HUES6 (cell line): Measurements from ENCODE around the gene NHEJ1.
A peak's percentile ranks its signal among the peaks of the same experiment; 100 is the strongest.

ENCODE experiments used
- H3K27ac ChIP-seq: 2 replicates; pipeline ENCODE4 v1.7.0; 2013; ENCODE audit warnings: low read depth, mild to moderate bottlenecking, low read length, inconsistent platforms
- H3K27me3 ChIP-seq: 2 replicates; pipeline ENCODE4 v1.6.1; 2013; ENCODE audit warnings: low read length; ENCODE audit not compliant: control insufficient read depth, insufficient read depth
- H3K36me3 ChIP-seq: 2 replicates; pipeline ENCODE4 v1.6.1; 2013; ENCODE audit warnings: low read length; ENCODE audit not compliant: control insufficient read depth, insufficient read depth
- H3K4me1 ChIP-seq: 2 replicates; pipeline ENCODE4 v1.6.1; 2013; ENCODE audit warnings: low read length; ENCODE audit not compliant: control insufficient read depth, insufficient read depth
- H3K4me3 ChIP-seq: 2 replicates; pipeline ENCODE4 v1.5.1; 2013; ENCODE audit warnings: low read depth, low read length
- H3K9ac ChIP-seq: one replicate; pipeline ENCODE4 v1.6.1; 2013; ENCODE audit warnings: mild to moderate bottlenecking, low read length
- H3K9me3 ChIP-seq: 2 replicates; pipeline ENCODE4 v1.6.1; 2013; ENCODE audit warnings: low read depth, low read length; ENCODE audit not compliant: control insufficient read depth, insufficient read depth

The NHEJ1 gene, protein sequence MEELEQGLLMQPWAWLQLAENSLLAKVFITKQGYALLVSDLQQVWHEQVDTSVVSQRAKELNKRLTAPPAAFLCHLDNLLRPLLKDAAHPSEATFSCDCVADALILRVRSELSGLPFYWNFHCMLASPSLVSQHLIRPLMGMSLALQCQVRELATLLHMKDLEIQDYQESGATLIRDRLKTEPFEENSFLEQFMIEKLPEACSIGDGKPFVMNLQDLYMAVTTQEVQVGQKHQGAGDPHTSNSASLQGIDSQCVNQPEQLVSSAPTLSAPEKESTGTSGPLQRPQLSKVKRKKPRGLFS

DNA sequence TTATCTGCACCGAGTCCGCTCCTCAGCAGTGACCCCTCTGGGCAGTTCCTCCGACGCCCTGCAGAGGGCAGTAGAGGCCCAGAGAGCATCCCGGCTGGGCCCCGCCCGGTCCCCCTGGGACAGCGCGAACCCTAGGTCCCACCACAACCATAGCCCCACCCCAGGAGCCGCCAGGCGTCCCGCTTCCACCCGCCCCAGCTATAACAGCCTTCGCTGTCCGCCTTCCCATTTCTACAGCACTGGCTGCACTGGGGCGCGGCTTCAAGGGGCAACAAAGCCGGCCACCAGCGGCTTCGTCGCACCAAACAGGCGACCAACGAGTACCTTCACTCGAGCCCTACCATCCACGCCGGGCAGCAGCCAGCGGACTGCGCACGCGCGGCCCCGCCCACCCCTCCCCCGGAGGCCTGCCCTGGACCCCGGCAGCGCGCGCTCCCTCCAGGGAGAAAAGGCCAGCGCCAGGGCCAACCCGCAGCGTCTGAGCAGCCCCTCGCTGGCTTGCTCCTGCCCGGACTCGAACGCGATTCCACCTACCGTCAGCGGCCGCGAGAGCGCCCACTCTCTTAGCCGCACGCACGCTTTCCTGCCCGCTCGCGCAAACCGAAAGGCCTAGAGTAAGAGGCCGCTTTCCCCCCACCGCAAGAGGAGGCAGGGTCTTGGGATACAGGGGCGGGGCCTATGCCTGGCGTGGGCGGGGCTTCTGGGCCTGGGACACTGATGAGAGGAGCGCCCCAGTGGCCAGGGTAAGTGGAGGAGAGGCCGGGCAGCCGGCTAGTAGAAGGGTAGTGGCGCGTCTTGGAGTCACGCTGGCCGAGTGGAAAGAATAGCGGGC, at the start of gene NHEJ1:
NHEJ1 (minus strand) TSS at position 630 of the 832 bp plus-strand sequence. CDS start 2,453 bp downstream, outside the sequence.
- Histone ChIP-seq H3K36me3 (no peaks in the 10 kb centered on the region), H3K4me1 (peaks cover 12% of the 10 kb centered on the region; the same call in 1 of the 2 replicates), H3K9me3 (no peaks in the 10 kb centered on the region), H3K27me3 (peaks cover 15% of the 10 kb centered on the region), H3K27ac (0 out of 2 replicates have a peak within 1 kb of the TSS, but pooled peaks have one; percentile 38), H3K9ac (peak within 1 kb of the TSS; percentile 90), H3K4me3 (peak within 1 kb of the TSS; percentile 84)

DNA sequence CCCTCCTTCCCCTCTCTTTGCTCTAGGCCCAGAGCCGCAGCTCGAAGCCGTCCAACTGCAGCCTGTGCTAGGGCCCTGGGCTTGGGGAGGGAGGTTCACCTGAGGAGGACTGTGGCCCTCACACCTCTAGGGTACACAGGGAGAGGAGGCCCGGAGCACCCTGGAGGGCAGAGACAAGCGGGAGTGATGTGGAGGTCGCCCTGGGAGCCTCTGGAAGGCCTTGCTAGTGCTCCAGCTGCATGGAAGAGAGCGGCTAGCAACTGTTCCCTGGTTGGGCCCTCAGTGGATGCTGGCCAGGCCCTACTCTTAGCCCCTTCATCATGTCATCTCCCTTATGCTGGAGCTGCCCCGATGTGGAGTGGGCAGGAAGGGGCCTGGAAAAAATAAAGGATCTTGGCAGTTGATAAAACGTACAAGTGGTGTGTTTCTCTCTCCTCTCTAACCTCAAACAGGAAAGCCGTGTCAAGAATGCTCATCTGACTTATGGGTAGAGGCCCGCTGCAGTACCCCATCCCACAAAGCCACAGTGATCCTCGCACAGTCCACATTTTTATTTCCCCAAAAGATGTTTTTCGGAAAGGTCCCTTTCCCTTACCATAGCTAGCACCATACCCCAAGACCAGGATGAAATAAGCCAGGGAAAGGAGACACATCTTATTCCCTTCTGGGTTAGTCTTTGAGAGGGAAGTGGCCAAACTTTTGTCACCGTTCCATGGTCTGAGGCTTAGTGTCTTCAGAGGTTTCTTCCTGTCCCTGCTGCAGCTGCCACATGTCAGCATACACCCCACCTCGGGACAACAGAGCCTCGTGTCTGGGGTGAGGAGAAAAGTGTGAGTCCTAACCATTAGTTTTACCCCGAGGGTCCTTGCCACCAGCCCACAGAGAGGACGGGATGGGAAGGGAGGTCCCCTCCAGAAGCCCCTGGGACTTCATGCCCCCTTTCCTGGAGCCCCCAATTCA, 48.9 kb upstream of the NHEJ1 start:
- no peak overlapping the region for H3K9ac ChIP-seq
- peaks cover 63% of the 10 kb centered on the region for H3K36me3 ChIP-seq
- peaks cover 8% of the 10 kb centered on the region for H3K4me1 ChIP-seq
- no peaks in the 10 kb centered on the region for H3K27me3 ChIP-seq
- no peak overlapping the region for H3K4me3 ChIP-seq
- H3K27ac ChIP-seq = no peak overlapping the region
- 0 out of 2 replicates have a peak, but pooled peaks cover under 1% of the 10 kb centered on the region for H3K9me3 ChIP-seq

DNA sequence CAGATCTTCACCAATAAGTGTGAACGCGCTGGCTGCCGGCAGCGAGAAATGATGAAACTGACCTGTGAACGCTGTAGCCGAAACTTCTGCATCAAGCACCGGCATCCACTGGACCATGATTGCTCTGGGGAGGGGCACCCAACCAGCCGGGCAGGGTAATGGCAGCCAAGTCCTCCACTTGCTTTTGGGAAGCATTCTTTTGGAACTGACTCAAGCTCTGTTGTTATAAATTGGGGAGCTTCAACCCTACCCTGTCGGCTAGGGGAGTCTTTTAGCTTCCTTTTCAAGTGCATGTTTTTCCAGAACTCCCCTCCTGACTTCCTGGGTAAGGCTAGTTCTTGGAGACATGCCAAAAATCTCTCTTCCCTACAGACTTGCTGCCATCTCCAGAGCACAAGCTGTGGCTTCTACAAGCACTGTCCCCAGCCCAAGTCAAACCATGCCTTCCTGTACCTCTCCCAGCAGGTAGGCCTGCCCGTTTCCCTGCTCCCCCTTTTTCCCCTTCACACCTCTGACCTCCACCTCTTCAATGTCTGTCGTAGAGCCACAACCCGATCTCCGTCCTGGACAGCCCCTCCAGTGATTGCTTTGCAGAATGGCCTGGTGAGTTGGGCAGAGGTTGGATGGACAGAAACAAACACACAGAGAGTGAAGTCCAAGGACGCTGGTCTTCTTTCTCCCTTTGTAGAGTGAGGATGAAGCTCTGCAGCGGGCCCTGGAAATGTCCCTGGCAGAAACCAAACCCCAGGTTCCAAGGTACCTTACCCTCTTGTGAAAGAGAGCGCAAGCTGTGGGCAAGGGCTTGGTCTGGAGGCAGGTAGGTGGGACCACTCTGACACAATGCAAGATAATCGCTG, 47.5 kb upstream of the NHEJ1 start:
- Histone ChIP-seq H3K4me1 (peaks cover 8% of the 10 kb centered on the region), H3K27ac (no peak overlapping the region), H3K4me3 (no peak overlapping the region), H3K9me3 (0 out of 2 replicates have a peak, but pooled peaks cover 2% of the 10 kb centered on the region), H3K27me3 (no peaks in the 10 kb centered on the region), H3K9ac (peak overlapping the region; percentile 1), H3K36me3 (peaks cover 49% of the 10 kb centered on the region)

DNA sequence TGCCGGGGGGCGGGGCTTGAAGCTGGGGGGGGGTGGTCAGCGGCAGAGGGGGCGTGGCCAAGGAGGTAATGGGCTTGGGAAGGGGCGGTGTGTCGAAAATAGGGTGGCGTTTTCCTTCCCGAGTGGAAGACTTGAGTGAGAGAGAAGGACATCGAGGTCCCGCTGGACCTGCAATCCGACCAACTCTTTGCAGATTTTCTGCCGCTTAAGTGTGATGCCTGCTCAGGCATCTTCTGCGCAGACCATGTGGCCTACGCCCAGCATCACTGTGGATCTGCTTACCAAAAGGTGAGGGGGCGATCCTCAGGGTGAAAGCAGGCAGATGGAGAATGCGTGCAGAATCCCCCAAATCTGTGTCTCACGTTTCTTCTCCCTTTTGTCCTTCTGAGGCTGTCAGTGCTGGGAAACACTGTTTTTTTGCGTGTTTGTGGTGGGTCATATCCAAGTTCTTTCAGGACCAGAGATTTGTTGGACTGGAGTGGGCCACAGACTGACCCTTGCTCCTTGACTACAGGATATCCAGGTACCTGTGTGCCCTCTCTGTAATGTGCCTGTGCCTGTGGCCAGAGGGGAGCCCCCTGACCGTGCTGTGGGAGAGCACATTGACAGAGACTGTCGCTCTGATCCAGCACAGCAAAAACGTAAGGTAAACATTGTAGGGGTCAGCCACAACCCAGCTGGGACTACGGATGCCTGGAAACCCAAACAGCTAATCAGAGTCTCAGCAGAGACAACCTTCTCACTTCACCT, 46.7 kb upstream of the NHEJ1 start:
- Histone ChIP-seq H3K27me3 (no peaks in the 10 kb centered on the region), H3K4me1 (peaks cover 8% of the 10 kb centered on the region), H3K9me3 (0 out of 2 replicates have a peak, but pooled peaks cover 2% of the 10 kb centered on the region), H3K9ac (peak overlapping the region; percentile 28), H3K36me3 (peaks cover 41% of the 10 kb centered on the region), H3K27ac (no peak overlapping the region), H3K4me3 (peak overlapping the region; percentile 78)

DNA sequence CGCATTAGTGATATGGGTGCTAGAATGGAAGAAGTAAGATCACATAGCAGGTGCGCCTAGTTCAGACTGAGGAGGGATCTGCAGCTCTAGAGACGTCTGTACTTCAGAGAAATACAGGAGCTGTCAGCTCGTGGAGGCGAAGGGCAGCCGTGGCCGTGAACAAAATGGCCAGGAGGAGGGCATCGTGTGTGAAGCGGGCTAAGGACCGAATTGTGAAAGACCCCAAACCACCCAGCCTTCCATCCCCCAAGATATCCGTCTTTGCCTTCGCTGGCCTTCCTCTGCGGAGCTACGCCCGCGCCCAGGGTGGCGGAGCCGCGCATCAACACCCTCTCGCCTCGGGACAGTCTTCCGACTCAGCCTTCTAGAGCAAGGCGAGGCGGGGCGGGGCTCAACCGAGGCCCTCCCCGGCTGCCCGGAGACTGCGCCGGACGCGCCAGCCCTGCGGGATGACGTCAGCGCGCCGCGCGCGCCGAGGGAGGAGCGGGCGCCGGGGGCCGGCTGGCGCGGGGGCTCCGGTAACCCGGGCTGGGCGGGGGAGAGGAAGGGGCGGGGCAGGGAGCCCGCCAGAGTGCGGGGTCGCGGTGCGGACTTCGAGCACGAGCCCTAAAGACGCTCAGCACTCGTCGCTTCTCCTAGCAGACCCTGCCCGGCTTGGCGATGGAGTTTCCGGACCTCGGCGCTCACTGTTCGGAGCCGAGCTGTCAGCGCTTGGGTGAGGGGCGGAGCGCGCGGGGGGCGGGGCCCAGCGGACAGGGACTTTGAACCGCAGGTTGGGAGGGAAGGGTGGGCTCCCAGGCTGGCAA, 45.9 kb upstream of the NHEJ1 start, which contains the start of gene ZFAND2B:
ZFAND2B (plus strand) TSS at position 455 of the 806 bp plus-strand sequence; CDS start at position 661, 206 bp downstream.
- peaks cover 38% of the 10 kb centered on the region for H3K36me3 ChIP-seq
- H3K4me3 ChIP-seq = peak within 1 kb of the TSS; percentile 78
- H3K27ac ChIP-seq = no peak within 1 kb of the TSS
- peak within 1 kb of the TSS; percentile 55 for H3K9ac ChIP-seq
- 0 out of 2 replicates have a peak, but pooled peaks cover 2% of the 10 kb centered on the region for H3K9me3 ChIP-seq
- H3K4me1 ChIP-seq = peaks cover 8% of the 10 kb centered on the region
- no peaks in the 10 kb centered on the region for H3K27me3 ChIP-seq

DNA sequence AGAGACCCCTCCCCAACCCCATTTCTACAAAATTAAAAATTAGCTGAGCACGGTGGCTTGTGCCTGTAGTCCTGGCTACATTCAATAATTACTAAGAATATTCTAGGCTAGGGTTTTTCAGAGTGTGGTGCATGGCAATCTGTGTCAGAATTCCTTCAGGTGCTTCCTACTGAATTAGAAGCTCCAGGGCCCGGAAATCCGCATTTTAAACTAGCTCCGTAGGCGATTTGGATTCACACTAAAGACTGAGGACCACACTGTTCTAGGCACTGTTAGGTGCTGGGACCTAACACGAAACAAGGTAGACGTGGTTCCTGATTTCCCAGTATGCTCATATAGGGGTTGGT, 45.3 kb upstream of the NHEJ1 start:
- Histone ChIP-seq H3K9me3 (0 out of 2 replicates have a peak, but pooled peaks cover 2% of the 10 kb centered on the region), H3K4me1 (peaks cover 8% of the 10 kb centered on the region), H3K27ac (no peak overlapping the region), H3K9ac (peak overlapping the region; percentile 55), H3K36me3 (peaks cover 35% of the 10 kb centered on the region), H3K27me3 (no peaks in the 10 kb centered on the region), H3K4me3 (peak overlapping the region; percentile 78)

DNA sequence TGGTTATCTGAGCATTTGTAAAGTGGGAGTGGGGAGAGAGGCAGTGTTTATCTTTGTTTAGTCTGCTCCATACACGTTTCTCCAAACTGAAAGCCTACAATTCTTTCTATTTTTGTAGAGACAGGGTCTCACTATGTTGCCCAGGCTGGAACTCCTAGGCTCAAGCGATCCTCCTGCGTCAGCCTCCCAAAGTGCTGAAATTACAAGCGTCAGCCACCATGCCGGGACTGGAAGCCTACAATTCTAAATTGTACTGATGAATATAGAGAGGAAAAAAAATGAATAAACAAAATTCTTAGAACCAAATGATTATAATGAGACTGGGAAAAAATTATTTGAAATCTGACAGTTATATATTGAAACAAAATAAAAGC, 44.5 kb upstream of the NHEJ1 start:
- H3K9me3 ChIP-seq = 0 out of 2 replicates have a peak, but pooled peaks cover 2% of the 10 kb centered on the region
- H3K4me1 ChIP-seq = peaks cover 8% of the 10 kb centered on the region
- H3K36me3 ChIP-seq = peaks cover 27% of the 10 kb centered on the region
- no peaks in the 10 kb centered on the region for H3K27me3 ChIP-seq
- H3K27ac ChIP-seq = no peak overlapping the region
- no peak overlapping the region for H3K4me3 ChIP-seq
- no peak overlapping the region for H3K9ac ChIP-seq

DNA sequence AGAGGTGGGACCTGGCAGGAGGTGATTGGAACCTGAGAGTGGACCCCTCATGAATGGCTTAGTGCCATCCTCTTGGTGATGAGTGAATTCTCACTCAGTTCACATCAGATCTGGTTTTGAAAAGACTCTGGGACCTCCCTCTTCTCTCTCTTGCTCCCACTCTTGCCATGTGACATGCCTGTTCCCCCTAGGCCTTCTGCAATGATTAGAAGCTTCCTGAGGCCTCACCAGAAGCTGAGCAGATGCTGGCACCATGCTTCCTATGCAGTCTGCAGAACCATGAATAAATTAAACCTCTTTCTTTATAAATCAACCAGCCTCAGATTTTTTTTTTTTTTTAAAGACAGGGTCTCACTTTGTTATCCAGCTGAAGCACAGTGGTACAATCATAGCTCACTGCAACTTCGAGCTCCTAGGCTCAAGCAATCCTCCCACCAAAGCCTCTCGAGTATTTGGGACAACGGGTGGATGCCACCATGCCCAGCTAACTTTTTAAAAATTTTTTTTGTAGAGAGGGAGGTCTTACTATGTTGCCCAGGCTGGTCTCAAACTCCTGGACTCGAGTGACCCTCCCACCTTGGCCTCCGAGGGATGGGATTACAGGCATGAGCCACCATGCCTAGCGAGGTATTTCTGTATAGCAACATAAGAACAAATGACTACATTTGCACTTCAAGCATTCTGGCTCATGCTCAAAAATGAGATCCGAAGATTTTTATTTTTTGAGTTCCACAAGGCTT, 44.0 kb upstream of the NHEJ1 start:
- Histone ChIP-seq H3K27ac (no peak overlapping the region), H3K27me3 (no peaks in the 10 kb centered on the region), H3K4me3 (no peak overlapping the region), H3K9me3 (0 out of 2 replicates have a peak, but pooled peaks cover 2% of the 10 kb centered on the region), H3K36me3 (peaks cover 21% of the 10 kb centered on the region), H3K9ac (no peak overlapping the region), H3K4me1 (peaks cover 8% of the 10 kb centered on the region)
